OCI-LY3 (cell line): Measurements from ENCODE around the gene GLT1D1.

Experiments
- CTCF ChIP-seq: fragments of 200-600, 300-600 bp; sonication (generic); IDR thresholded peaks from 2 replicates; pipeline ENCODE4 v1.5.1; 2014; ENCODE audit warnings: antibody characterized with exemption, low read length, low read depth
- EZH2phosphoT487 ChIP-seq: fragments of 200-600 bp; shearing (Covaris generic); IDR thresholded peaks from 2 replicates; pipeline ENCODE4 v1.6.1; 2018; ENCODE audit warnings: antibody characterized with exemption, mixed run types, low read depth

- no peak for TF ChIP-seq CTCF
- no peak for TF ChIP-seq EZH2phosphoT487
Measured at GRCh38 chr12:128940090-128940888, 87.0 kb downstream of the GLT1D1 start.
